ENCODE results near the gene HSF2BP.
"Not testable (repeated sequence)": the region's sequence is repeated elsewhere in the genome, so short reads cannot be mapped to it uniquely, and the experiment has no call there.

Gene HSF2BP

GRCh38 chr21:43596616-43597015, 62.7 kb downstream of the HSF2BP start:
- DNase-seq: no peak

DNA sequence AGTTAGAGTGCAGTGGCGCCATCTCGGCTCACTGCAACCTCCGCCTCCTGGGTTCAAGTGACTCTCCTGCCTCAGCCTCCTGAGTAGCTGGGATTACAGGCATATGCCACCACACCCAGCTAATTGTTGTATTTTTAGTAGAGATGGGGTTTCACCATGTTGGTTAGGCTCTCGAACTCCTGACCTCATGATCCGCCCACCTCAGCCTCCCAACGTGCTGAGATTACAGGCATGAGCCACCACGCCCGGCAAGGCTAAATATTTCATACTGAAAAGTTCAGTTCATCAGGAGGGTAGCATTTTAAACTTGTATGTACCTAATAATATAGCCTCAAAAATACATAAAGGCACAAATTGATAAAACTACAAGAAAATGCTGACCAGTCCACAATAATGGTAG, 63.5 kb downstream of the HSF2BP start:
- not testable (repeated sequence) for DNase-seq

GRCh38 chr21:43593078-43593477, 66.2 kb downstream of the HSF2BP start:
- DNase-seq: no peak

DNA sequence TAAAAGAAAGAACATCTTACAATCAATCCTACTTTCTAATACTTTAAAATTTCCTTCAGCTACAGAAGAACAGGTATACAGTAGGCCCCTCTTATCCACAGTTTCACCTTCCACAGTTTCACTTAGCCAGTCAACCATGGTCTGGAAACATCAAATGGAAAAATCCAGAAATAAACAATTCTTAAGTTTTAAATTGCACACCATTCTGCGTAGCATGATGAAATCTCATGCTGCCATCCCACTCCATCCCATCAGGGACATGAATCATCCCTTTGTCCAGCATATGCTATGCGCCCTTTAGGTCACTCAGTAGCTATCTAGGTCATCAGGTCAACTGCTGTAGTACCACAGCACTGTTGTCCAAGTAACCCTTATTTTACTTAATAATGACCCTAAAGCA, 67.7 kb downstream of the HSF2BP start:
- peak; percentile 84 for DNase-seq

DNA sequence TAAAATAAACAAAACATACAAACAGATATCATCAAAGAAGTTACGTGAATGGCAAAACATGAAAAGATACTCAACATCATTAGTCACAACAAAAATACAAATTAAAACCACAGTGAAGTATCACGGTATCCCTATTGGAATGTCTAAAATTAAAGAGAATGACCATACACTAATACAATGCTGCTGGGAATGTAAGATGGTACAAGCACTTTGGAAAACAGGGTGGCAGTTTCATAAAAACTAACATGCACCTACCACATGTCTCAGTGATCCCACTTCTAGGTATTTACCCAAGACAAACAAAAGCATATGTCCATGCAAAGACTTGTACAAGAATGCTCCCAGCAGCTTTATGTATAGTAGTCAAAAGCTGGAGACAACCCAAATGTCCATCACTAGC, 69.1 kb downstream of the HSF2BP start:
- DNase-seq: no peak

GRCh38 chr21:43588957-43589356, 70.3 kb downstream of the HSF2BP start:
- DNase-seq: no peak

DNA sequence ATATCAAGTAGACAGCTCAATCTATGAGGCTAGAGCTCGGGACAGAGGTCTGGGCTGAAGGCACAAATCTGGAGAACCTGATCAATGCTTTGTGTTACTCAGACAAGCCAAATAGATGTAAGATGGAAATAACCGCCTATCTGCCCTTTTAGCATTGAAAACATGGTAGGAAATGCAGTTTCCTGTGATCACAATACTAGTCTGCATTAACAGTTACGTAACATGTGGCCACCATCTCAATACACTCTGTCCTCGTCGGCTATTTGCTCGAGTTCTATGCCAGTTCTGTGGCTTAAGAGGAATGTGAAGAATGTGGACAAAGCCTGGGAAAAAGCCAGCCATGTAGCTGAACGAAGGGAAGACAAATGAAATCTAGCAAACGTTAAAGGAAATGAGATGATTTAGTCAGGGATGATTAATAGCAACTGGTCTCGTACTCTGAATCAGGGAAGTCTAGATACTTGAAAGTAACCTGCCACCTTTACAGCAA, 73.3 kb downstream of the HSF2BP start:
- DNase-seq: peak; percentile 18

GRCh38 chr21:43585514-43585913, 73.8 kb downstream of the HSF2BP start:
- DNase-seq: no peak

DNA sequence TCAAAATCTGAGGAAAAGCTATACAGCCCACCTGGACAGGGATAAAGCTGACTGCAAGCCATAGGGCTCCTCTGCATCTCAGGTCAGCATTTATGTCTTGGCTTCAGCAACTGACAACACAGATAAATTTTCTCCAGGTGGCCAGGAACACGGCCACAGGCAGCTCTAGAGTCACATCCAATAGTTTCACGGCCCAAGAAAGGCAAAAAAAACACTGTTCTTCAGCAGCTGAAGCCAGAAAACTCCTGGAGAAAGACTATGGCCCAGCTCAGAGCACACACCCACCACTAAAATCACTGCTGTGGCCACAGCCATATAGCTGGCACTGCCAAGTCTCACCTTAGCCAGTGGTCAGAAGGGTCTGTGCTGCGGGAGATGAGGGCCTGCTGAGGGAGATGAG, 77.8 kb downstream of the HSF2BP start:
- DNase-seq: no peak

GRCh38 chr21:43578677-43579303, 80.5 kb downstream of the HSF2BP start:
- DNase-seq: no peak

- DNase-seq: peak; percentile 84
Observed at GRCh38 chr21:43575473-43575844, 83.8 kb downstream of the HSF2BP start.

- peak; percentile 70 for DNase-seq
Observed at GRCh38 chr21:43574741-43575472, 84.4 kb downstream of the HSF2BP start.

DNA sequence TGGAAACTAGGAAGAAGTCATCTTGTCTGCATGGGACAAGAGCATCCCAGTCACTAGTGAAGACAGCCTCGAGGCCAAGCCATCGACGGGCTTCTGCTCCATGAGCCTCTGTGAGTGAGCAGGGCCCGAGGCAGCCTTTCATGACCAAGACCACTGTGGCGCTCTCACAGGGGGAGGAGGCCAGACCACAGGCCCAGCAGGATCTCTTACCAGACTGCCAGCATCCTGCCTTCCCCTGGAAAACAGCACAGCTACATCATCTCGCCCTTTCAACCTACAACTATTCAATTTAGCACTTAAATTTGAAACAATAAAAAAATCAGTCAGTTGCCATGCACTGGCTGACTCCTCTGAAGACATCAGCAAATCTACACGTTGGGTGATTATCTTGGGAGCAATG, 85.4 kb downstream of the HSF2BP start:
- DNase-seq: no peak

DNA sequence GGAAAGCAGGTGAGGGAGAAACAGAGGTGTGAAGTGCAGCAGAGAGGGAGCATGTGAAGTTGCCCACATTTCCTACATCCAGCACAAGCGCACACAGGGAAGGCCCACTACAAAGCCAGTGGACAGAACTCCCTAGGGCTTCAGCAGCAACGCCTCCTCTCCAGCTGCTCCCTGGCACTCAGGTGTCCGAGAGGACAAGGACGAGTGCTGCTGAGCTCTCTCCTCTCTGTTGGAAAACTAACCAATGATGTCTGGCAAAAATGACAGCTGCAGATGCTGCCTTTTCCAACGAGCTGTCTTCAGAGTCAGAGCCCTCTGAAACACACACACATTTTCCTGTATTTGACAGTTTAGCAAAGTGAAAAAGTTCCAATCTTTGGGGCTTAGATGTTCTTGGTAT, 86.8 kb downstream of the HSF2BP start:
- DNase-seq: no peak

DNA sequence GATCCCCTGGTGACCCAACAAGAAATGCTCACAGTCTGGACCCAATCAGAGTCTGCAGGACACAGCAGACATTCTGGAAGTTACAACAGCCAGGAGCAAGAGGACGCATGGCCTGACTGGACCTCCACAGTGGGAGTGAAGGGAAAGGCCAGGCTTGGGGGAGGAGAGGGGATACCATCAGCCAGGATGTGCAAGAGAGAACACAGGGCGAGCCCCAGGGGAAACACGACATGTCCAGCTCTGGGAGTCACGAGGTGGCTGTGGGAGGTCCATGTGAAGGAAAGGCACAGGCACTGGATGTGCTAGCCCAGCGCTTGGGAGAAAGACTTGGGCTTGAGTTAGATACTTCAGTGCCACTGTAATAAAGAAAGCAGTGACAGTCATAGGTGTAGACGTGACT, 87.3 kb downstream of the HSF2BP start:
- DNase-seq: peak; percentile 28

DNA sequence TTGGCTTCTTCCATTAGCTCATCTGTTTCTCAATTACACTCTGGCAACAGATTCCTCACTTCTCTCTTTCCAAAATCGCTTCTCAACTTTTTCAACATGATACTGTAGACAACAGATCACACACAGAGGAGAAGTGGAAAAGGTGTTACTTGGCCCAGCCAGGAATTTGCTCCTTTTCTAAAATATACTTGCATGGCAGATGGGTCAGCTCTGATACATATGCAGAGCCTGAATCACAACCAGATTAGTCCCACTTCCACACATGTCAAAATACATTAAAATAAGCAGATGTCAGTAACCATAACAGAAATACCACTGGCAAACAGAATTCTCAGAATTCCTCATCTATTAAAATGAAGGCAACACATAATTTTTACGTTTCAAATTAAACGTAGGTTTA, 89.1 kb downstream of the HSF2BP start:
- not testable (repeated sequence) for DNase-seq

- DNase-seq: not testable (repeated sequence)
Observed at GRCh38 chr21:43562451-43562850, 96.8 kb downstream of the HSF2BP start.

- not testable (repeated sequence) for DNase-seq
Observed at GRCh38 chr21:43540561-43540960, 118.7 kb downstream of the HSF2BP start.

GRCh38 chr21:43522495-43523131, 136.7 kb downstream of the HSF2BP start:
- not testable (repeated sequence) for DNase-seq

GRCh38 chr21:43517701-43518100, 141.6 kb downstream of the HSF2BP start:
- DNase-seq: not testable (repeated sequence)

GRCh38 chr21:43516860-43517627, 142.2 kb downstream of the HSF2BP start:
- DNase-seq: not testable (repeated sequence)

GRCh38 chr21:43516295-43516847, 142.9 kb downstream of the HSF2BP start:
- DNase-seq: not testable (repeated sequence)

DNA sequence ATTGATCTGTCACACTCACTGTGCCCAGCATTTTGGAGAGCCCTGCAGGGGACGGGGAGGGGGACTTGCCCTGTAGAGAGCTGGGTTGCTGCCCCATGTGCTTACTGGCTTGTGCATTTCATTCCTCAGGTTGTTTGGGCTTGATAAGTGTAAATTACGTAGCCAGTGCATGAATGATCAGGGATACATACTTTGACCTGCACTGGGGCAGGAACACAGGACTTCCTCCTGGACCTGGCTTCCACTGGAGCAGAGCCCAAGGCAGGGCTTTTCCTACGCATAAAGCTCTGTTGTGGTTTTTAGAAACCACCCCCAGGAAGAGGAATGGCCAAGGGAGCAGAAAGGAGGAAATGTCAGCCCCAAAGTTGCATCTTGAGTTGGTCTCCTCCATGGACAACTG, 144.5 kb downstream of the HSF2BP start:
- DNase-seq: not testable (repeated sequence)
